ENCODE results near the gene FNDC3A. TPM values are rescaled to one million over a fixed set of nuclear protein-coding genes. Genes with fewer than 3 reads are reported as not detected.

The FNDC3A gene
- total and polyA plus RNA-seq, 12 donors: 24.4 to 91.2 (median 62.4) TPM

- no peak for TF ChIP-seq POLR2A (IDR thresholded peaks at IDR 0.05)
- TF ChIP-seq CTCF (IDR thresholded peaks at IDR 0.05): no peak
- Histone ChIP-seq H3K4me3 (no peak overlapping the region), H3K27me3 (no peaks in the 10 kb centered on the region), H3K36me3 (replicated peaks in 1 of 2) (no peaks in the 10 kb centered on the region), H3K9me3 (replicated peaks in 1 of 3) (no peaks in the 10 kb centered on the region), H3K4me1 (replicated peaks in 1 of 2) (no peaks in the 10 kb centered on the region), H3K27ac (no peak overlapping the region)
- no peak for DNase-seq
- 51 to 70% (median 67%) methylated on average over 4 of the region's 4 CpGs for WGBS, 4 donors
- intact Hi-C loops (cut with DNase I): no loop called here
These were observed 13.4 kb upstream of the FNDC3A start for GRCh38 chr13:48962281-48962680.

- H3K9me3 ChIP-seq (replicated peaks in 1 of 3): no peaks in the 10 kb centered on the region
- no peaks in the 10 kb centered on the region for H3K4me1 ChIP-seq (replicated peaks in 1 of 2)
- H3K4me3 ChIP-seq: no peak overlapping the region
- TF ChIP-seq CTCF (IDR thresholded peaks at IDR 0.05): no peak
- TF ChIP-seq POLR2A (IDR thresholded peaks at IDR 0.05): no peak
- intact Hi-C loops (cut with DNase I): no loop called here
- H3K36me3 ChIP-seq (replicated peaks in 1 of 2): no peaks in the 10 kb centered on the region
- DNase-seq: no peak
- 75 to 83% (median 78%) methylated on average over 2 of the region's 2 CpGs for WGBS, 4 donors
- no peak overlapping the region for H3K27ac ChIP-seq
- no peaks in the 10 kb centered on the region for H3K27me3 ChIP-seq
These were observed 10.0 kb upstream of the FNDC3A start for GRCh38 chr13:48965736-48966135.

- TF ChIP-seq POLR2A (IDR thresholded peaks at IDR 0.05) (no peak), CTCF (IDR thresholded peaks at IDR 0.05) (no peak)
- no peak overlapping the region for H3K27ac ChIP-seq
- no peak overlapping the region for H3K4me3 ChIP-seq
- no peak for DNase-seq
- H3K4me1 ChIP-seq (replicated peaks in 1 of 2): peaks cover 0 to 2% of the 10 kb centered on the region in 2 donors
- 68 to 84% (median 78%) methylated on average over 1 of the region's 1 CpG for WGBS, 4 donors
- intact Hi-C loops (cut with DNase I): no loop called here
- no peaks in the 10 kb centered on the region for H3K9me3 ChIP-seq (replicated peaks in 1 of 3)
- no peaks in the 10 kb centered on the region for H3K27me3 ChIP-seq
- H3K36me3 ChIP-seq (replicated peaks in 1 of 2): no peaks in the 10 kb centered on the region
These were observed 6.0 kb upstream of the FNDC3A start for GRCh38 chr13:48969685-48970084.

- intact Hi-C loops (cut with DNase I): no loop called here
- TF ChIP-seq POLR2A (IDR thresholded peaks at IDR 0.05) (no peak), CTCF (IDR thresholded peaks at IDR 0.05) (no peak)
- H3K36me3 ChIP-seq (replicated peaks in 1 of 2): no peaks in the 10 kb centered on the region
- no peaks in the 10 kb centered on the region for H3K27me3 ChIP-seq
- DNase-seq: no peak
- no peak overlapping the region for H3K27ac ChIP-seq
- peaks cover 0 to 26% of the 10 kb centered on the region in 2 donors for H3K4me1 ChIP-seq (replicated peaks in 1 of 2)
- H3K9me3 ChIP-seq (replicated peaks in 1 of 3): no peaks in the 10 kb centered on the region
- no peak overlapping the region for H3K4me3 ChIP-seq
- WGBS, 4 donors: 95 to 100% (median 100%) methylated on average over 1 of the region's 1 CpG
These were observed 1.8 kb upstream of the FNDC3A start for GRCh38 chr13:48973845-48974431.
